ENCODE measurements around the gene ANK2.

ANK2 gene

GRCh38 chr4:113302051-113302450 lies 252.6 kb downstream of the ANK2 start:
- Mint-ChIP-seq H3K4me1 (ENCODE audit: low read depth) (peaks cover 5% of the 10 kb centered on the region), H3K36me3 (ENCODE audit: low read depth) (no peaks in the 10 kb centered on the region), H3K27ac (no peak overlapping the region), H3K9me3 (no peaks in the 10 kb centered on the region), H3K4me3 (no peak overlapping the region), H3K27me3 (peaks cover 11% of the 10 kb centered on the region)
- no peak for DNase-seq

DNA sequence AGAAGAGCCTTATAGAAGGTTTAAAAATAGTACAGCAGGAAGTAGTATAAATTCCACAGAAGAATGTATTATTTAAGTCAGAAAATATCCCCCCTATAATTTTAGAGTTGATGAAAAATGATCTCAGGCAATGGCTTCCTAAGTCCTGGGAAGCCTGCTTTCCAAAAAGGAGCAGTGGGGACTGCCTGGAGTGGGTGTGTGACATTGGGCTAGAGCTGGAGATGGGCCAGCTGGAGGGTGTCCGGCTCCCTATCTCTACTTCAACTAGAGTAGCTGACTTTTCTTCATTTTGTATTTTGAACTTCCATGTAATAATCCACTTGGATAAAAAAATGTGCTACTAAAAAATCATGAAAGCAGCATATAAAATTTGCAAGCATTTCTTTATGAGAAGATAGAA lies 253.9 kb downstream of the ANK2 start:
- H3K4me1 Mint-ChIP-seq (ENCODE audit: low read depth) = peaks cover 5% of the 10 kb centered on the region
- peaks cover 9% of the 10 kb centered on the region for H3K27me3 Mint-ChIP-seq
- H3K27ac Mint-ChIP-seq = no peak overlapping the region

DNA sequence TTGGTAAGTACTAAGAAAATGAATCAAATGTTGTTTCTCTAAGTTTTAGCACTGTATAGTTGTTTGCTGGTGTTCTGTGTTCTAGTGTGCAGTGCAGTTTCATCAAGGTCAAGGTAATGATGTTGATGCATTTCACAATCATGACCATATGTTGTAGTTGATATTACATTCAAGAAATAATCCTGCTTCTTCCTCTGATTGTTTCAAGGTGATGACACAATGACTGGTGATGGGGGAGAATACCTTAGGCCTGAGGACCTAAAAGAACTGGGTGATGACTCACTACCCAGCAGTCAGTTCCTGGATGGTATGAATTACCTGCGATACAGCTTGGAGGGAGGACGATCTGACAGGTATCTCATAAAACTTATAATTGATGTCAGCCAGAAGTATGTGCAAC lies 261.6 kb downstream of the ANK2 start:
- DNase-seq = no peak
- no peak overlapping the region for H3K27ac Mint-ChIP-seq
- no peaks in the 10 kb centered on the region for H3K36me3 Mint-ChIP-seq (ENCODE audit: low read depth)
- no peak overlapping the region for H3K4me3 Mint-ChIP-seq
- H3K27me3 Mint-ChIP-seq = peaks cover 12% of the 10 kb centered on the region
- H3K4me1 Mint-ChIP-seq (ENCODE audit: low read depth) = no peaks in the 10 kb centered on the region
- H3K9me3 Mint-ChIP-seq = no peaks in the 10 kb centered on the region

More for the DNA sequence above, 253.9 kb downstream of the ANK2 start:
- no peaks in the 10 kb centered on the region for H3K9me3 Mint-ChIP-seq
- no peaks in the 10 kb centered on the region for H3K36me3 Mint-ChIP-seq (ENCODE audit: low read depth)
- no peak overlapping the region for H3K4me3 Mint-ChIP-seq
- no peak for DNase-seq

DNA sequence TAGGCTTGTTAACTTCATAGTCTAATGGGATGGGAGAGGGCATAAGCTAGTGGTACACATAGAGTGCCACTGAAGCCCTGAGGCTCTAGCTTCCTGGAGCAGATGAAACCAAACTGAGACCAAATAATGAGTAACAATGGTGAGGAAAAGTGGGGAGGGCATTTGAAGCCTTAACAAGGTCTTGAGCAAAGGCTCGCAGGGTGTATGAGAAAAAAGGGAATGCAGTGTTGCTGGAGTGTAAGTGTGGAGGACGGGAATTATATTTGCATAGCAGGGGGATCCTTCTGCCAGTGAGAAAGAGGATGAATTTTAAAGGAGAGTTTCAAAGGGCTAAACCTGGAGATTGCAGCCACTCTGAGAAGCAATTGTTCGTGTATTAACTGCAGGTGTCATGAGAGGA lies 263.1 kb downstream of the ANK2 start:
- Mint-ChIP-seq H3K27ac (no peak overlapping the region), H3K27me3 (peaks cover 12% of the 10 kb centered on the region), H3K36me3 (ENCODE audit: low read depth) (no peaks in the 10 kb centered on the region), H3K9me3 (no peaks in the 10 kb centered on the region), H3K4me1 (ENCODE audit: low read depth) (peaks cover 9% of the 10 kb centered on the region), H3K4me3 (no peak overlapping the region)
- no peak for DNase-seq

GRCh38 chr4:113314426-113314825 lies 265.0 kb downstream of the ANK2 start:
- Mint-ChIP-seq H3K36me3 (ENCODE audit: low read depth) (no peaks in the 10 kb centered on the region), H3K4me3 (no peak overlapping the region), H3K4me1 (ENCODE audit: low read depth) (peaks cover 11% of the 10 kb centered on the region), H3K27me3 (peaks cover 12% of the 10 kb centered on the region), H3K27ac (no peak overlapping the region), H3K9me3 (no peaks in the 10 kb centered on the region)
- no peak for DNase-seq

DNA sequence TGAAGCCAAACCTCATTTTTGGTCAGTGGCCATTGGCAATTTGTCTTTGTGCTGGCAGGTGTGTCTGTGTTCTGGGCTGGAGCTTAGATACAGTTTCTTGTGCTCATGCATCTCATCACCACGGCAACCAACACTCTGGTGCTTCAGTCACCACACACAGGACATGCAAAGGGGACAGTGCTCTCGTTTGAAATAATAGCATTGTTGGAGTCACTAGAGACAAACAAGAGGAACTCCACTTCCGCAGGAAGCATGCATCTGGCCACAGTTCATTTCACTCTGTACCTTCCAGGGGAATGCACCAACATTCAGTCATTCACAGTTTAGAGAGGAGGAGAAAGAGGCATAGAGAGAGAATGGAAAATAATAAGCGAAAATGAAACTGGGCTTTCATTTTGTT lies 267.4 kb downstream of the ANK2 start:
- Mint-ChIP-seq H3K9me3 (no peaks in the 10 kb centered on the region), H3K36me3 (ENCODE audit: low read depth) (no peaks in the 10 kb centered on the region), H3K27me3 (peaks cover 3% of the 10 kb centered on the region), H3K4me3 (no peak overlapping the region), H3K4me1 (ENCODE audit: low read depth) (peaks cover 11% of the 10 kb centered on the region), H3K27ac (no peak overlapping the region)
- no peak for DNase-seq

DNA sequence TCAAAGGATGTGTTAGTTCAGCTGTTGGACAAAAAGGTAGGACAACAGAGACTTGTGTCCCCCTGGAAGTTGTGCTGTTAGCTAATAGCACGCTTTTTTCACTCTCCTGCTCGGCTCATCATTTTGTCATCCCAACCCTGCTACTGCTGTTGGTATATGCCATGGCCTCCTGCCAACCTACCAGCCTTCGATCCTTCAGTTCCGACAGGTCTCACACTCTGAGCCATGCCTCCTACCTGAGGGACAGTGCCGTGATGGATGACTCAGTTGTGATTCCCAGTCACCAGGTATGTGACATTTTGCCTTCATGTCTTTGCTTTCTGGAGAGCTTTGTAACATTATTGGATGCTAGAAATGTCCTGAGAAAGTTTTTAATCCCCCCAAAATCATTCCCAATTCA lies 268.1 kb downstream of the ANK2 start:
- H3K4me1 Mint-ChIP-seq (ENCODE audit: low read depth) = peaks cover 11% of the 10 kb centered on the region
- no peak overlapping the region for H3K4me3 Mint-ChIP-seq
- H3K27me3 Mint-ChIP-seq = peaks cover 3% of the 10 kb centered on the region
- no peaks in the 10 kb centered on the region for H3K36me3 Mint-ChIP-seq (ENCODE audit: low read depth)
- no peak overlapping the region for H3K27ac Mint-ChIP-seq
- no peaks in the 10 kb centered on the region for H3K9me3 Mint-ChIP-seq
- no peak for DNase-seq

GRCh38 chr4:113322736-113323135 lies 273.3 kb downstream of the ANK2 start:
- Mint-ChIP-seq H3K36me3 (ENCODE audit: low read depth) (no peaks in the 10 kb centered on the region), H3K4me1 (ENCODE audit: low read depth) (no peaks in the 10 kb centered on the region), H3K27ac (no peak overlapping the region), H3K4me3 (no peak overlapping the region), H3K27me3 (peaks cover 12% of the 10 kb centered on the region), H3K9me3 (no peaks in the 10 kb centered on the region)
- DNase-seq = no peak

DNA sequence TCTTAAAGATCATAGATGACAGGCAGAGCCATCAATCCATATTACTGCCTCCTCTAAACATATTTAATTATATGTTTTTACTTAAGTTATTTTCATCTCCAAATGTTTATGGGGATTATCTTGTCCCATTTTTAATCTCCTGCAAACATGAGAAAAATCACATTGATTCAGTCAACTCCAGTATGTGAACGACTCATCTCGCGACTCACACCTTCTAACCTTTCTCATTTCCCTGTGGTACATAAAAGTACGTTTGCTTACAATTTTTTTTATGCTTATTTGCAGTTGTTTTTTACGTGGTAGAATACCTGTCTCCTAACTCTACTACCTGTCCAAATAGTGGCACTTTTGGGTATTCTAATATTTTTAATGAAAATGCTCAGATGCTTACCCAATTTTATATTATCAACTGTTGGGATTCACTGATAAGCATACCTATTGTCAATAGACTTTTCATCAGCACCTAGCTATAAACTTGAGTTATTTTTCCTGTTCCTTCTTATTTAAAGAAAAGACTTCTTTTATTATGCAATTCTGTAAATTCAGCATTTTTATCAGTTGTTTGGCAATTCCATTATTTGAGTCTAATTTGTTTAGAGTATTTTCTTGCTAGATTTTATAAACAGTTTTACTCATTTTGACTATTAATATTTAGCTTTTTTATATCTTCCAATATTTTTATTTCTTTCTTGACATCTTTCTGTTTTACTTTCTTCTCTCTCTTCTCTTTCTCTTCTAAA lies 276.6 kb downstream of the ANK2 start:
- H3K9me3 Mint-ChIP-seq = no peaks in the 10 kb centered on the region
- no peak overlapping the region for H3K4me3 Mint-ChIP-seq
- no peaks in the 10 kb centered on the region for H3K36me3 Mint-ChIP-seq (ENCODE audit: low read depth)
- peaks cover 14% of the 10 kb centered on the region for H3K27me3 Mint-ChIP-seq
- H3K4me1 Mint-ChIP-seq (ENCODE audit: low read depth) = no peaks in the 10 kb centered on the region
- no peak for DNase-seq
- H3K27ac Mint-ChIP-seq = no peak overlapping the region

DNA sequence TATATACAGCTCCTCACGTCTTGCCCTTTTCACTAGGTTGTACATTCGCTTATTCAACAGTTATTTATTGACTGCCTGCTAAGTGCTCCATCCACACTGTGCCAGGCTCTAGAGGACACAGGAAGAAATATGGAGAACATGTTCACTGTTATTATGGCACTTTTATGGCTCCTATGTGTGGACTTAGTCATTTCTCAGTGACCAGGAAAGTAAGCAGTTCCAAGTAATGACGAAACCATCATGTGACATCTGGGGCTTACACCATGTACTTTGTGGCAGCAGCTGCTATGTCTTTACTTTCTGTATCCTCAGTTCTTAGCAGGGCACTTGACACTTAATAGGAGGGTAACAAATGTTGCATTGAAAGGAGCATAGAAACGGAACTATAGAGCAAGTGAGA lies 278.0 kb downstream of the ANK2 start:
- Mint-ChIP-seq H3K4me3 (no peak overlapping the region), H3K27ac (no peak overlapping the region), H3K4me1 (ENCODE audit: low read depth) (no peaks in the 10 kb centered on the region), H3K27me3 (peaks cover 14% of the 10 kb centered on the region), H3K9me3 (no peaks in the 10 kb centered on the region), H3K36me3 (ENCODE audit: low read depth) (no peaks in the 10 kb centered on the region)
- no peak for DNase-seq

DNA sequence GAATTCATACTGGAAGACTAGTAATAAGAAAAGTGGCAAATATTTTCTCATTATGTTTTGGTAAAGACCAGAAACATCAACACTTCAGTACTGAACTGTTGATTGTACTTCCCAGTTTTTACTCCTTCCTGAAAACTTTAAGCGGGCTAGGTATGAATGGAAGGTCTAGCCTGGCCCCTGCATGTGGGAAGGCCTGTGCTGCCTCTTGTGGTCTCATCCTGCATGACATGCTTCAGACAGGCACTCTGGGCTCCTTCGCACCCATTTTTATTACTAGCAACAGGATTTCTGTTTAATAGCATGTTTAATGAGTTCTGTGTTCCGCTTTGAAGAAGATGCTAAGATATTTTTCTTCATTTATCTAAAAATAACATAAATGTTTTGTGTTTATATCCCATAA lies 279.1 kb downstream of the ANK2 start:
- Mint-ChIP-seq H3K36me3 (ENCODE audit: low read depth) (no peaks in the 10 kb centered on the region), H3K9me3 (no peaks in the 10 kb centered on the region), H3K4me3 (no peak overlapping the region), H3K27ac (no peak overlapping the region), H3K4me1 (ENCODE audit: low read depth) (no peaks in the 10 kb centered on the region), H3K27me3 (peaks cover 11% of the 10 kb centered on the region)
- DNase-seq = no peak

DNA sequence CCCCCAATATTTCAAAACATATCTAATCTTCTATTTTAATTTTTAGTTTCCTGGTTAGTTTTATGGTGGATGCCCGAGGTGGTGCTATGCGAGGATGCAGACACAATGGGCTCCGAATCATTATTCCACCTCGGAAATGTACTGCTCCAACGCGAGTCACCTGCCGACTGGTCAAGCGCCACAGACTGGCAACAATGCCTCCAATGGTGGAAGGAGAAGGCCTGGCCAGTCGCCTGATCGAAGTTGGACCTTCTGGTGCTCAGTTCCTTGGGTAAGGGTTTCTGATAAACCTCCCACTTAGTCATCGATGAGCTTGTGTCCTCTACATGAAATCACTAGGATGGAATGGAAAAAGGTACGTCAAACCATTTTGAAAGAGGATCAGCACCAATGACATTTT lies 280.7 kb downstream of the ANK2 start:
- H3K36me3 Mint-ChIP-seq (ENCODE audit: low read depth) = no peaks in the 10 kb centered on the region
- H3K4me3 Mint-ChIP-seq = no peak overlapping the region
- H3K27ac Mint-ChIP-seq = no peak overlapping the region
- DNase-seq = no peak
- H3K4me1 Mint-ChIP-seq (ENCODE audit: low read depth) = no peaks in the 10 kb centered on the region
- H3K9me3 Mint-ChIP-seq = no peaks in the 10 kb centered on the region
- H3K27me3 Mint-ChIP-seq = peaks cover 9% of the 10 kb centered on the region

- Mint-ChIP-seq H3K36me3 (ENCODE audit: low read depth) (no peaks in the 10 kb centered on the region), H3K9me3 (no peaks in the 10 kb centered on the region), H3K4me1 (ENCODE audit: low read depth) (no peaks in the 10 kb centered on the region), H3K4me3 (no peak overlapping the region), H3K27ac (no peak overlapping the region), H3K27me3 (peaks cover 9% of the 10 kb centered on the region)
- DNase-seq = no peak
These were observed 282.4 kb downstream of the ANK2 start for GRCh38 chr4:113331811-113332210.

GRCh38 chr4:113332701-113333100 lies 283.2 kb downstream of the ANK2 start:
- Mint-ChIP-seq H3K36me3 (ENCODE audit: low read depth) (no peaks in the 10 kb centered on the region), H3K4me1 (ENCODE audit: low read depth) (no peaks in the 10 kb centered on the region), H3K4me3 (no peak overlapping the region), H3K27me3 (peaks cover 5% of the 10 kb centered on the region), H3K9me3 (no peaks in the 10 kb centered on the region), H3K27ac (no peak overlapping the region)
- DNase-seq = no peak

DNA sequence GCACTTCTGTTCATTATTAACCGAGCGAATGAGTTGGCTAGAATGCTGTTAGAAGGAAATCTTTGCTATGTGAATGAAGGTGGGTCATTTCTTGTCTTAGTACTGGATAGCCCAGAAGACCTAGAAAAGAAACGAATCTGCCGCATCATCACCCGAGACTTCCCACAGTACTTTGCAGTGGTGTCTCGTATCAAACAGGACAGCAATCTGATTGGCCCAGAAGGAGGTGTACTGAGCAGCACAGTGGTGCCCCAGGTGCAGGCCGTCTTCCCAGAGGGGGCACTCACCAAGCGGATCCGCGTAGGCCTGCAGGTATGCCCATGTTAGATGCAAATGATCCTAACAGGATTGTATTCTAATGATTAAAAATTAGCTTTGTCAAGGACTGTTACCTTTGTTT lies 286.3 kb downstream of the ANK2 start:
- DNase-seq = no peak
- Mint-ChIP-seq H3K27ac (no peak overlapping the region), H3K27me3 (peaks cover 10% of the 10 kb centered on the region), H3K9me3 (no peaks in the 10 kb centered on the region), H3K4me1 (ENCODE audit: low read depth) (no peaks in the 10 kb centered on the region), H3K4me3 (no peak overlapping the region), H3K36me3 (ENCODE audit: low read depth) (no peaks in the 10 kb centered on the region)

DNA sequence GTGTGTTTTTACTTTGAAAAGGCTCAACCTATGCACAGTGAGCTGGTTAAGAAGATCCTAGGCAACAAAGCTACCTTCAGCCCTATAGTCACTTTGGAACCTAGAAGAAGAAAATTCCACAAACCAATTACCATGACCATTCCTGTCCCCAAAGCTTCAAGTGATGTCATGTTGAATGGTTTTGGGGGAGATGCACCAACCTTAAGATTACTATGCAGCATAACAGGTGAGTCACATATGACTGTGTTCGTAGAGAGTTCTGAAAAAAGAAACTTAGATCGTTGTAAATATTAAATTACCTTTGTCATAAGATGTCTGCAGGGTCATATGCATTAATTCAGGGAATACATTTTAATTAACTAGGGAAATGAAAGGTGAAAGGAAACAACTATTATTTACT lies 287.1 kb downstream of the ANK2 start:
- Mint-ChIP-seq H3K9me3 (no peaks in the 10 kb centered on the region), H3K27ac (no peak overlapping the region), H3K36me3 (ENCODE audit: low read depth) (no peaks in the 10 kb centered on the region), H3K27me3 (peaks cover 14% of the 10 kb centered on the region), H3K4me1 (ENCODE audit: low read depth) (no peaks in the 10 kb centered on the region), H3K4me3 (no peak overlapping the region)
- DNase-seq = no peak
